ENCODE data around the gene LTA.

- peak in 1 of 3 donors; percentile 22 for TF ChIP-seq CTCF (IDR thresholded peaks at IDR 0.05)
- no peak for TF ChIP-seq EP300 (IDR thresholded peaks at IDR 0.05)
Measured at GRCh38 chr6:31541658-31542521, 30.2 kb upstream of the LTA start, which contains the start of gene DDX39B.

Measured in ovary (tissue), 3 donors.